Panc1 (cell line): ENCODE measurements around the gene TOP3A. TPM values are rescaled to one million over a fixed set of nuclear protein-coding genes. Genes with fewer than 3 reads are reported as not detected.

Experiments
- ATAC-seq: fragments of 200-7000 bp; cut with Tn5 transposase; 2 replicates; pipeline ENCODE4 v1.9.1; 2020; ENCODE audit warnings: mild to moderate bottlenecking, moderate library complexity
- BruUV-seq: library from RNA; stranded (reverse); fragments of 400-500 nt; replicated peaks from 2 replicates; lab custom pipeline; 2021; lab: Mats Ljungman, UMichigan
- CTCF ChIA-PET: fragments of 300-600 bp; sonication (Branson Sonifier 250); formaldehyde crosslinking; loops from one replicate; lab custom pipeline; 2022; ENCODE audit warnings: antibody characterized with exemption; lab: Charles Lee
- POLR2A ChIA-PET: fragments of 300-600 bp; sonication (Branson Sonifier 250); formaldehyde crosslinking; loops from one replicate; lab custom pipeline; 2022; ENCODE audit warnings: antibody characterized with exemption; lab: Charles Lee
- DNase-seq: peaks from one replicate; pipeline ENCODE4 v3.0.0-alpha.2; 2010; ENCODE audit warnings: low read depth, low spot score
- H3K27ac ChIP-seq: 2 replicates; pipeline ENCODE4 v1.5.1; 2011; ENCODE audit warnings: mild to moderate bottlenecking, low read length, inconsistent platforms
- H3K27me3 ChIP-seq: fragments of 200-500 bp; sonication (Bioruptor generic); 2 replicates; pipeline ENCODE4 v1.6.0; 2014; ENCODE audit warnings: low read length, inconsistent platforms; ENCODE audit not compliant: control insufficient read depth, insufficient read depth
- H3K36me3 ChIP-seq: fragments of 200-500 bp; sonication (Bioruptor generic); 2 replicates; pipeline ENCODE4 v1.5.1; 2014; ENCODE audit warnings: inconsistent platforms, mild to moderate bottlenecking, low read length, moderate library complexity; ENCODE audit not compliant: control insufficient read depth, insufficient read depth
- H3K4me1 ChIP-seq: 2 replicates; pipeline ENCODE4 v1.5.1; 2011; ENCODE audit warnings: inconsistent platforms, mild to moderate bottlenecking, low read length, moderate library complexity; ENCODE audit not compliant: control insufficient read depth, insufficient read depth
- H3K4me3 ChIP-seq, 2 experiments: 2 replicates each; pipeline ENCODE4 v1.5.1; 2011 to 2012; ENCODE audit warnings: low read depth in 2 of 2, low read length in 2 of 2, mild to moderate bottlenecking in 2 of 2, inconsistent platforms in 1 of 2, moderate library complexity in 1 of 2
- H3K9me3 ChIP-seq: fragments of 200-500 bp; sonication (Bioruptor generic); 2 replicates; pipeline ENCODE4 v1.5.1; 2014; ENCODE audit warnings: low read depth, mild to moderate bottlenecking, inconsistent platforms, low read length, moderate library complexity; ENCODE audit not compliant: control insufficient read depth, insufficient read depth
- CTCF ChIP-seq: fragments of 450-650 bp; IDR thresholded peaks from 2 replicates; pipeline ENCODE4 v1.5.1; 2017; ENCODE audit warnings: mild to moderate bottlenecking
- POLR2AphosphoS5 ChIP-seq: IDR thresholded peaks from 2 replicates; pipeline ENCODE4 v1.6.1; 2012; ENCODE audit warnings: mild to moderate bottlenecking, low read depth, low read length, moderate library complexity
- REST ChIP-seq, 2 experiments: IDR thresholded peaks; 2 replicates each; pipeline ENCODE4 v1.6.1; 2011 to 2012; ENCODE audit warnings: low read depth in 2 of 2, control low read depth in 1 of 2, low read length in 1 of 2, mild to moderate bottlenecking in 1 of 2, moderate library complexity in 1 of 2; ENCODE audit not compliant: insufficient read depth in 1 of 2
- SIN3A ChIP-seq: IDR thresholded peaks from 2 replicates; pipeline ENCODE4 v1.6.1; 2012; ENCODE audit warnings: low read depth, mild to moderate bottlenecking, low read length, moderate library complexity, borderline replicate concordance; ENCODE audit not compliant: insufficient read depth
- TCF7L2 ChIP-seq: IDR thresholded peaks from 2 replicates; pipeline ENCODE4 v1.6.1; 2011; ENCODE audit warnings: mild to moderate bottlenecking, low read depth, low read length, inconsistent platforms
- in situ Hi-C: cut with HindIII; loops from 2 replicates; pipeline ENCODE4 v1.10.0; 2016; ENCODE audit warnings: low sequenced_read_pairs, low pct_unique_long_range_greater_than_20kb
- intact Hi-C: fragments of 100-400 bp; cut with micrococcal nuclease; formaldehyde crosslinking; loops from one replicate; pipeline ENCODE4 v1.10.0; 2022; ENCODE audit not compliant: unreplicated experiment
- total RNA-seq: library from RNA; stranded (reverse); gene quantifications from one replicate; pipeline ENCODE4 v1.2.1, GENCODE V29; 2021; ENCODE audit not compliant: unreplicated experiment

The TOP3A gene
- total RNA-seq, 1 experiment from 2014 or later: 49.3 TPM

GRCh38 chr17:18251204-18251603 is 63.6 kb downstream of the TOP3A start:
- intact Hi-C loops (no loop called here), in situ Hi-C loops (no loop called here)
- Histone ChIP-seq H3K9me3 (no peaks in the 10 kb centered on the region), H3K4me3 (no peak overlapping the region), H3K4me1 (no peaks in the 10 kb centered on the region), H3K27me3 (no peaks in the 10 kb centered on the region), H3K36me3 (no peaks in the 10 kb centered on the region; the same call in 1 of the 2 replicates), H3K27ac (no peak overlapping the region)
- ATAC-seq (no peak), DNase-seq (no peak)
- no TSS peak for BruUV-seq
- POLR2A ChIA-PET: no interaction called here
- CTCF ChIA-PET: no interaction called here
- TF ChIP-seq POLR2AphosphoS5 (no peak), REST (IDR thresholded peaks at IDR 0.05; ENCODE audit: insufficient read depth in 1 of 2, low read depth in 2 of 2, low read length in 1 of 2) (no peak), TCF7L2 (no peak), SIN3A (no peak), CTCF (no peak)

GRCh38 chr17:18250708-18251107 is 64.1 kb downstream of the TOP3A start:
- CTCF ChIA-PET: no interaction called here
- ATAC-seq: no peak
- Histone ChIP-seq H3K27ac (no peak overlapping the region), H3K27me3 (no peaks in the 10 kb centered on the region), H3K36me3 (no peaks in the 10 kb centered on the region; the same call in 1 of the 2 replicates), H3K4me3 (no peak overlapping the region), H3K4me1 (no peaks in the 10 kb centered on the region), H3K9me3 (no peaks in the 10 kb centered on the region)
- POLR2A ChIA-PET: no interaction called here
- DNase-seq: no peak
- no TSS peak for BruUV-seq
- TF ChIP-seq POLR2AphosphoS5 (no peak), CTCF (no peak), REST (IDR thresholded peaks at IDR 0.05; ENCODE audit: insufficient read depth in 1 of 2, low read depth in 2 of 2, low read length in 1 of 2) (no peak), SIN3A (no peak), TCF7L2 (no peak)
- in situ Hi-C loops: no loop called here
- intact Hi-C loops: no loop called here
